WI38 (cell line): Measurements from ENCODE around the gene PYGL.

ENCODE experiments used
- H3K4me3 ChIP-seq: 2 replicates; pipeline ENCODE4 v1.5.1; 2011; ENCODE audit warnings: low read depth, mild to moderate bottlenecking, control low read depth, low read length
- CTCF ChIP-seq: IDR thresholded peaks from 2 replicates; pipeline ENCODE4 v1.5.1; 2012; ENCODE audit warnings: low read depth, mild to moderate bottlenecking, control low read depth, low read length

PYGL gene

GRCh38 chr14:50887476-50887875, 56.8 kb downstream of the PYGL start:
- TF ChIP-seq CTCF: no peak
- H3K4me3 ChIP-seq: no peak overlapping the region

GRCh38 chr14:50883827-50884197, 60.5 kb downstream of the PYGL start:
- TF ChIP-seq CTCF: no peak

GRCh38 chr14:50882932-50883826, 61.1 kb downstream of the PYGL start:
- H3K4me3 ChIP-seq: no peak overlapping the region
- no peak for TF ChIP-seq CTCF

More at GRCh38 chr14:50883827-50884197, 60.5 kb downstream of the PYGL start:
- H3K4me3 ChIP-seq: no peak overlapping the region

GRCh38 chr14:50875359-50876070, 68.8 kb downstream of the PYGL start:
- TF ChIP-seq CTCF: no peak
- H3K4me3 ChIP-seq: no peak overlapping the region

- H3K4me3 ChIP-seq: no peak overlapping the region
- TF ChIP-seq CTCF: no peak
Measured at GRCh38 chr14:50874757-50875156, 69.5 kb downstream of the PYGL start.

- no peak within 1 kb of the TSS for H3K4me3 ChIP-seq
- TF ChIP-seq CTCF: no peak
Measured at GRCh38 chr14:50871914-50872732, 72.2 kb downstream of the PYGL start, which contains the start of gene ABHD12B. TSS of gene ABHD12B (plus strand) at chr14:50872053. CDS start at chr14:50872175, 122 bp downstream.
